Activated T-helper 1 cell treated with Interleukin-2 at 50 U/mL for 16 hours (primary cell): ENCODE data around the gene PJA1.

Experiments used
- DNase-seq: peaks from one replicate; pipeline ENCODE4 v3.0.0-alpha.2; 2020; ENCODE audit warnings: low read depth

The PJA1 gene

DNA sequence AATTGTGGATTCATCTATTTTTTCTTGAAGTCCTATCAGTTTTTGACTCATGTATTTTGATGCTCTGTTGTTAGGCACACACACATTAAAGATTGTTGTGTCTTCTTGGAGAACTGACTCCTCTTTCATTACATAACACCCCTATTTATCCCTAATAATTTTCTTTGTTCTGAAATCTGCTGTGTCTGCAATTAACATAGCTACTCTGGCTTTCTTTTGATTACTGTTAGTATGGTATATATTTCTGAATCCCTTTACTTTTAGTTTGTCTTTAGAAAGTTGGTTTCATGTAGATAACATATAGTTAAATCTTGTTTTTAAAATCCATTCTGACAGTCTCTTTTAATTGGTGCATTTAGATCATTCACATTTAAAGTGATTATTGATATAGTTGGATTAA lies 5.1 kb upstream of the PJA1 start:
- no peak for DNase-seq

- peak; percentile 32 for DNase-seq
Measured at GRCh38 chrX:69163936-69164741, 1.1 kb downstream of the PJA1 start.

GRCh38 chrX:69162361-69162865 lies 2.8 kb downstream of the PJA1 start:
- no peak for DNase-seq

- no peak for DNase-seq
Measured at GRCh38 chrX:69161786-69162349, 3.4 kb downstream of the PJA1 start.

DNA sequence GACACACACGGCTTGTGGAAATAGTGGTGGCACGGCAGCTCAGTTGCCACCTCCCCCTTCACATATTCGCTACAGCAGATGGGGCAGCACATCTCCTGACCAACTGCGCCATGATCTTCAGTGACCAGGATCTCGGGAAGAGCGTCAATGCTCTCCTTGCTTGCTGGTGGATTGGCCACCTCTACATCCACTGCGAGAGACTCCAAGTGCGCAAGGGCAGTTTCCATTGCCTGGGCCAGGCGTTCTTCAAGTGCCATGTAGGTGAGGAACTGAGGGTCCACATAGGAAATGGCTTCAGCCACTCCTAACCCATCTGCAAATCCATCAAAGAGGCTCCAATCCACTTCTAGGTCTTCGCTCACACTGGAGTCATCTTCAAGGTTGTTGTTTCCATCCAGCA lies 3.9 kb downstream of the PJA1 start:
- DNase-seq = no peak

DNA sequence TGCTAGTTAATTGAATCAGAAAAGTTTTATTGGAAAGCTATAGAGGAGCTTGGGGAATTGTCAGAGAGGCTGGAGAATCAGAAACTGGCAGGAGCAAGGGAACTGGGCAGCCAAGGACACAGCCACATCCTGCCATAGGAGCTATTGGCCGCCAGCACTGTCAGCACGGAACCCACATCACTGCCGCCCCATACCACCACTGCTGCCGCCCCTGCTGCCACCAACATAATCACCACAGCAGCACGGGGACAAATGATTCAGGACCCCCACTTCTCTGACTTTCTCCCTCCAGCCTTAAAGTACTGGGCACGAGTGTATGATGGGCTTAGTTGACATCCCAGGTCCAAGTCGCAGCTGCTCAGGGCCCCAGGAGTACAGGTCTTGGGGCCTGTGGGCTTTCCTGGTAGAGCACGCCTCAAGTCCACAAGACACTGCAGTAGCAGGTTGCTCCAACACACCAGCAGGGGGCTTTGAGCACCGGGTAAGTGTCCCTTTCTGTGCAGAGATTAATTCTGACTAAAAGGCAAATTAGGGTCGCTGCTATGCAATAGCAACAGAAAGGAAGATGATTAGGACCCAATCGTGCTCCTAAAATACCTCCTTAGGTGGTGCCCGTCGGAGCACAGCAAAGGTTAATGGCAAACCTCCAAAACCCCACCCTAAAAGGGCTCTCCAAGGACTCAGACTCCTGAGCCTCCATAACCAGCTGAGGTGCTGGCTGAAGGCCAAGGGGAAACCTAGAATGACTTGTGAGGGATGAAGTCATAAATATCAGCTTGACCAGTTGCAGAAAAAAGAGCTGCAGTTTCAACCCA lies 6.9 kb downstream of the PJA1 start:
- DNase-seq = no peak

DNA sequence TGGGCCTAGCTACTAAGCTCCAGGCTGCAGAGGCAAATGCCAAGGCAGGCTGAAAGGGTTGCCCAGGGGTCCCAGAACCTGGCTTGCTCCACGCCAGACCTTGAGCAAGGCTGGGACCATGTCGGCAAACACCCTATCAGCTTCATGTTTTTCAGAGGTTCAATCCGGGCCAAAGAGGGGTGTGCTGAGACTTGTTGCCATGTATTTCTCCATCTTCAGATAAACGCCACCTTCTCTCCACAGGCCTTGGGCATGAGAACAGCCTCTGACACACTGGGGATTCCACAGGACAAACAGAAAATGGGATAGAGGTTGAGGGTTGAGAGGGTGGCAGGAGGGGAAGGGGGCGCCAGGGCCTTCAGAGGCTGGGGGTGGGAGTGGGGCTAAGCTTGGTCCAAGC lies 8.6 kb downstream of the PJA1 start:
- DNase-seq = no peak

DNA sequence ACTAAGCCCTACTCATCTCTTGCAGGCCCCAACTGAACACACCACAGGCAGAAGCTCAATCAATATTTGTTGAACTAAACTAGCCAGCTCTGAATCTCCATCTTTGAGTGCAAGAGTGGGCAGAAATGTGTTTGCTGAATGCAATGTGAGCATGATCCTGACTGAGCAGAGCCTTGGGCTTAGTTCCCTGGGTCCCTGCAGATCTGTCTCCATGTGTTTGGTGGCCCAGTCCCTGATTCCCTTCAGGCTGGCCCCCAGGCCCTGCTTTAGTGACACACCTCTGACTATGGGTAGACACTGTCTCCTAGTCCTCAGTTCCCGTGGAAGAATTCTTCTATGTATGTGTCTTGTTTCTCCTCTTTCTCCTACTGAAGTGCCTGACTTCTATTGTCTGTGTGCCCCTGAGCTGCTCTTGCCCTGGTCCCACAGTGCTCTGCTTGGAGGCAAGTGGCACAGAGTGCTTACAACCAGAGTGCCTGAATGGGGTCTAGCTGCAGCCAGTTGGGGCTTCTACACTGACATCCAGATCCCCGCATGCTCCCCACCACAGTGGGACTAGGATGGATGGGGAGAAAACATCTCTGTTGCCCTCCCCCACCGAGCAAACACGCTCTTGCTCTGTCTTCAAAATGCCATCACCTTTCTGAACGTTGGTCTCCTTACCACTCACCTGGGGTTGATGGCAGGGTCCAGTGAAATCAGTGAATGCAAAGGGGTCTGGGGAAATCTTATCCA lies 9.3 kb downstream of the PJA1 start:
- DNase-seq = no peak

- no peak for DNase-seq
Measured at GRCh38 chrX:69154051-69154450, 11.2 kb downstream of the PJA1 start.

- no peak for DNase-seq
Measured at GRCh38 chrX:69153060-69153730, 12.1 kb downstream of the PJA1 start.

GRCh38 chrX:69152417-69152841 lies 12.8 kb downstream of the PJA1 start:
- DNase-seq = no peak

DNA sequence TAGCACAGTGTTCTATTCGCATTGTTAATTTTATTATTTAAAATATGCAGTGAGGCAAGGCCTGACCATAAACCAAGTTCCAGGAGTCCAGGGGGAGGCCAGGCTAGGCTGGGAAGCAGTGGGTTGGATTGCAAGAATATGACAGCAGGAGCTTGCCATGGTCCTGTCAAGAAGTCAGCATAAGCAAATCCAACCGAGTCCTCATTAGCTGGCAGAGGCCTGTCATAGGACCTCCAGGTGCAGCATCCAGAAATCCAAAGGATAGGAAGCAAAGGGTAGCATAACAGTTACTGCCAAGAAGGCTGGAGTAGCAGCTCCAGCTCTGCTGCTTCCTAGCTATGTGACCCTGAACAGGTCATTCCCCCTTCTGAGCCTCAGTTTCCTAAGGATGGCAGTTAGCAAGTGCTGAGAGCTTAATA lies 13.4 kb downstream of the PJA1 start:
- no peak for DNase-seq

DNA sequence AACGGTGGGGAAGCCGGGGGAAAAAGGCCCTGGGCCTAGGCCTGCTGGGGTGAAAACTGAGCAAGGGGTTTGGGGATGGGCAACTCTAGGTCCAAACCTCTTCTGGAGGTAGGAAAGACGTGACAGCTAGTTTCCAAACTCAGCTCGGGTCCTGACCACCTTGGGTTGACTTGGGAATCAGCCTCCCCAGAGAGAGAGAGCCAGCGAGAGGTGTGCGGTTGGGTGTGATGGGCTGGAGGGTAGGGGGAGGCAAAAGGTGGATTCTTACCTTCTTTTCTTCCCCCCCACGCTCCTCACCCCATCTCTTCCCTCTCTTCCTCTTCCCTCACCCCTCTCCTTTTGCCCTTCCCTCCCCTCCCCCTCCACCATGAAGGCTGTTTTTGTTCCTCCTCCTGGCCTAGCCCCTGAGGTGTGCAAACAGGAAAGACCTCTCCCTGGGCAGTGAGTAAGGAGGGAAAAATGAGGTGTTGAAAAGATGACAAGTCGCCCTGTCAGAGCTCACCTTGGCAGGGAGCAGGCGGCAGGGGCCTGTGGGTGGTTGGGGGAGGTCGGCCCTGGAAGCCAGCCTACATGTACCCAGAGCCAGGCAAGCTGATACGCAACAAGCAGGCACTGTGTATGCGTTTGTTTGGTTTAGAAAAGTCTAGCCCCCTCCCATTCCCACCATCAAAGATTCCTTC lies 14.8 kb downstream of the PJA1 start:
- DNase-seq = no peak

DNA sequence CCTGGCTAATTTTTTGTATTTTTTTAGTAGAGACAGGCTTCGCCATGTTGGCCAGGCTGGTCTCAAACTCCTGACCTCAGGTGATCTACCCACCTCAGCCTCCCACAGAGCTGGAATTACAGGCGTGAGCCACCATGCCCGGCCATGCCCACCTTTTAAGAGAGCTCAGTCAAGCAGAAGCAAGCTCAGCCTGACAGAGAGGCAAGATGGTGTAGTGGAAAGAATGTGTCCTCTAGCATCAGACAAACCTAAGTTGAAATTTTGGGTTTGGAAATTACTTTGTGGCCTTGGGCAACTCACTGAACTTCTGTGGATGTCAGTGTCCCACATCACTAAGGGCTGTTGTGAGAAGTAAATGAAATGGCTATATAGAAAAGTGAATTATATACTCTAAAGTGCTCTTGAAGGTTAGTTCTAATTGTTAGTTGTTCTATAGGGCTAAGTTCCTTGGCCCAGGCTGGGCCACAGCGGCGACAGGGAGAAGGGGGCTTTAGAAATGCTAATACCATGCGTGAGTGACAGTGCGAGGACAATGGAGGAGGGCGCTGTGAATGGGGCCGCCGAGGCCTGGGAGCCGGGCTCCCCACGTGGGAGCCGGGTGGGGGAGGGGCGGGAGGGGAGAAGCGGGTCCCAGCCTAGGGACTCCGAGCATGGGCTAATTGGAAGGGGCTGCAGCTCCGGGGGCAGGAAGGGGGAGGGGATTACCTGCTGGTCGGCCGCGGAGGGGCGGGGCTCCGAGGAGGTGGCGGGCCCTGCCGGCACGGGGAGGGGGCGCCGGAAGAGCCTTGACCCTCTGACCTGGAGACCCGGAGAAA lies 15.6 kb downstream of the PJA1 start:
- no peak for DNase-seq

GRCh38 chrX:69148946-69149345 lies 16.3 kb downstream of the PJA1 start:
- no peak for DNase-seq

DNA sequence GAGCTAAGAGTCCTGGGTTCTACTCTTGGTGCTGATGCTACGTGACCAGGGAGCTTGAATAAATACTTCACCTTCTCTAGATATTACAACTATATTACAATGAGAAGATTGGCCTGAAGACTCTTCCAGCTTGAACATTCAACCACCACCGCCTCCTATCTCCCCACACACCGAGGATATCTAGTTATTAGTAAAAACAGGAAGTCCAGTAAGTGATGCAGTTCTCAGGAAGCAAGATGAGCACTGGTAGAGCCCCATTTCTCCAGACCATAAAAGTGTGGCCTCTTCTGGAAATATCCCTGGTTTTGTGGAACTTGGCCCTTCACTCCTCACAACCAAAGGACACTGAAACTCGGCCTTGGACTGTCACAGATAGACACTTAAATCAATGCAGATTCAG lies 18.5 kb downstream of the PJA1 start:
- DNase-seq = no peak

GRCh38 chrX:69145714-69146113 lies 19.5 kb downstream of the PJA1 start:
- no peak for DNase-seq

DNA sequence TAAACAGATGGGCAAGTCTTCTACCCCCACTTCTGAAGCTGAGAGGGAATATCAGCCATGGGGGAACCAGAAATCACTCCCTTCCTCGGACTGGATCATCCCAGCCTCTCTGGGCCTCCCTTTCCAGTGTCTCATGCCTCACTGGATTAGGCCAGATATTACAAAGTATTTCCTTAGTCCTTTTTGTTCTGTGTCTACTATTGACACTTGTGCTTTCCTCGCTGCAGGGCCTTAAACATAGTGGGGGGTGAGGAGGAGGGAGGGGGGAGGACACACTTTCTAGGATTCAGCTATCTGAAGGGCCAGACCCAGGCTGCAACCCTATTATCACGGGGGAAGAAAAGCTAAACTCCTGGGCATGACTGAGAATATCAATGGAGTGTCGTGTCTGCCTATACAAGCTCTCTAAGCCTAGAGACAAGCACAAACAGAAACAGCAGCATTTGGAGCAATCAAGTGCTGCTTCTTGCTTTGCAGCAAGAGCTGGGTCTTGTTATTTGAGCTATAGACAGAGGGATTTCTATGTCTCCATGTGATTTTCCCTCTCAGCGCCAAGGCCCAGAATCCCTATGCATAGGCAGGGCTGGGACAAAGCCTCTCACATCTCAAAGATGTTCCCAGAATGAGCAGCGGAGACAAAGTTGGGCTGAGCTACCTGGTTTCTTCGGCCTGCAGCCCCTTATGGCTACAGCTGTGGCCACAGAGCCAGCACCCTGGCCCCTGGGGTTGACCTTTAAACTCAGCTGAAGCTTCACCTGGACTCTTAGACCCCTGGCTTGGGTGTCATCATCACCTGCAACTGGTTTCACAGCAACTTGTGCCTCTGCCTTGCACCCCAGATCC lies 20.2 kb downstream of the PJA1 start:
- DNase-seq = no peak

DNA sequence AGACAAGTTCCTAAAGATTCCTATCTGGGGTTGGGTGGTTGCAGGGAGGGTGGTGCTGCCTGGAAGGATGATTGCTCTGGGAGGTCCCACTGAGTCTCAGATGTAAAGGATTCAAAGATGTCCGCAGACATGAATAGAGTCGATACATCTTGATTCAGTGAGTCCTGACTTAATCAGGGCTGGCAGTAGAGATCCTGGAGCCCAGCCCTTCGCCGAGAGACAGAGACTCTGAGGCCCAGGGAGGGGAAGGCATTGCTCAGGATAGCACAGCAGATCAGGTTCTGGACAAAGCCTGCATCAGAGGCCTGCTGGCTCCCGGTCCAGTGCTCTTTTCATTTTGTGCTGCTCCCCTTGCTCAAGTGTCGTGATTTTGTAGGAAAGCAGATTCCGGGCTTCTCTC lies 21.7 kb downstream of the PJA1 start:
- DNase-seq = no peak
